Body of pancreas (tissue), 4 donors: Measurements from ENCODE around the gene NR0B1.

Experiments
- POLR2A ChIP-seq, 3 donors: fragments of 450-650 bp; IDR thresholded peaks; one replicate each; pipeline ENCODE4 v1.6.1; 2016; ENCODE audit warnings: antibody characterized with exemption in 3 of 3, mild to moderate bottlenecking in 2 of 3
- TF ChIP-seq, protein P1 (sequence below), 7 experiments: fragments of 450-650 bp in 4 of 7; fragments of 200-600 bp in 3 of 7; sonication (generic) in 3 of 7; IDR thresholded peaks; one replicate each; pipeline ENCODE4 v1.5.1; 2016 to 2019; ENCODE audit warnings: antibody characterized with exemption in 7 of 7

DNA sequence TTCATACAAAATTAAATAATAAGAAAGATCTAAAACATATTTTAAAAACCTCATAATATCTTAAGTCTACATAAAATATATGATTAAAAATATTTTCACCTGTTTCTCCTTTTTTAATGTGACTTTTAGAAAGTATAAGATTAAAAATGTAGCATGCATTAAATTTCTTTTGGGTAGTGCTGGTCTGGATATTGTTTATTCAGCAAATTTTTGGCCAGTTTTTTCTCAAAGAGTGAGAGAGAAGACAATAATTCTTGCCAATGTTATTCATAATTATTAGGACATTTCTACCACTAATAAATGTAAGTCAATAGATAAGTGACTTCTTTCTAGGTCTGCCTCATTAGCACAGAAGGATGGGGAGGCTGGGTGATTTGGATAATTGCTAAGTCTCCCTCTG lies 48.2 kb downstream of the NR0B1 start:
- TF ChIP-seq, protein P1, sequence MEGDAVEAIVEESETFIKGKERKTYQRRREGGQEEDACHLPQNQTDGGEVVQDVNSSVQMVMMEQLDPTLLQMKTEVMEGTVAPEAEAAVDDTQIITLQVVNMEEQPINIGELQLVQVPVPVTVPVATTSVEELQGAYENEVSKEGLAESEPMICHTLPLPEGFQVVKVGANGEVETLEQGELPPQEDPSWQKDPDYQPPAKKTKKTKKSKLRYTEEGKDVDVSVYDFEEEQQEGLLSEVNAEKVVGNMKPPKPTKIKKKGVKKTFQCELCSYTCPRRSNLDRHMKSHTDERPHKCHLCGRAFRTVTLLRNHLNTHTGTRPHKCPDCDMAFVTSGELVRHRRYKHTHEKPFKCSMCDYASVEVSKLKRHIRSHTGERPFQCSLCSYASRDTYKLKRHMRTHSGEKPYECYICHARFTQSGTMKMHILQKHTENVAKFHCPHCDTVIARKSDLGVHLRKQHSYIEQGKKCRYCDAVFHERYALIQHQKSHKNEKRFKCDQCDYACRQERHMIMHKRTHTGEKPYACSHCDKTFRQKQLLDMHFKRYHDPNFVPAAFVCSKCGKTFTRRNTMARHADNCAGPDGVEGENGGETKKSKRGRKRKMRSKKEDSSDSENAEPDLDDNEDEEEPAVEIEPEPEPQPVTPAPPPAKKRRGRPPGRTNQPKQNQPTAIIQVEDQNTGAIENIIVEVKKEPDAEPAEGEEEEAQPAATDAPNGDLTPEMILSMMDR (IDR thresholded peaks at IDR 0.05) = no peak
- TF ChIP-seq POLR2A (IDR thresholded peaks at IDR 0.05) = no peak
